ENCODE measurements around the gene AFAP1. TPM values are rescaled to one million over a fixed set of nuclear protein-coding genes. Genes with fewer than 3 reads are reported as not detected.

AFAP1 gene
- total RNA-seq, 1 donor from 2014 or later, result 67.9 TPM

GRCh38 chr4:7716010-7716721 is 223.5 kb downstream of the AFAP1 start:
- no peaks in the 10 kb centered on the region for H3K79me2 ChIP-seq (ENCODE audit: insufficient read depth, low read length)
- no peak overlapping the region for H3K4me2 ChIP-seq (ENCODE audit: low read length)
- H3K27me3 ChIP-seq (ENCODE audit: insufficient read depth, low read length), result peaks cover 5% of the 10 kb centered on the region
- H3K27ac ChIP-seq (ENCODE audit: low read depth, low read length), result no peak overlapping the region
- Mint-ChIP-seq H3K27ac (ENCODE audit: unreplicated experiment) (no peak overlapping the region), H3K9me3 (ENCODE audit: unreplicated experiment) (peaks cover 9% of the 10 kb centered on the region), H3K4me3 (ENCODE audit: unreplicated experiment) (no peak overlapping the region), H3K36me3 (ENCODE audit: low read depth, unreplicated experiment) (peaks cover 24% of the 10 kb centered on the region), H3K27me3 (ENCODE audit: low read depth, unreplicated experiment) (peaks cover 62% of the 10 kb centered on the region), H3K4me1 (ENCODE audit: low read depth, unreplicated experiment) (no peaks in the 10 kb centered on the region)
- H3K9me3 ChIP-seq (ENCODE audit: insufficient read depth, low read depth, low read length), result no peaks in the 10 kb centered on the region
- no peaks in the 10 kb centered on the region for H3K4me1 ChIP-seq (ENCODE audit: insufficient read depth, low read length)
- H3K36me3 ChIP-seq (ENCODE audit: insufficient read depth, low read length), result no peaks in the 10 kb centered on the region
- no peak for FAIRE-seq
- H4K20me1 ChIP-seq (ENCODE audit: insufficient read depth, low read length), result no peaks in the 10 kb centered on the region
- H2AFZ ChIP-seq (ENCODE audit: low read depth, low read length), result no peak overlapping the region
- DNase-seq (ENCODE audit: low read depth), result no peak
- H3K9ac ChIP-seq (ENCODE audit: low read length), result no peak overlapping the region
- TF ChIP-seq EZH2 (IDR thresholded peaks at IDR 0.05; ENCODE audit: insufficient read depth, low read length), result no peak
- no peak for TF ChIP-seq CTCF (IDR thresholded peaks at IDR 0.05; ENCODE audit: insufficient read depth, low read depth, low read length)
- H3K4me3 ChIP-seq (ENCODE audit: insufficient read depth, low read depth, low read length), result no peak overlapping the region

- Histone ChIP-seq H3K4me1 (ENCODE audit: insufficient read depth, low read length) (no peaks in the 10 kb centered on the region), H3K79me2 (ENCODE audit: insufficient read depth, low read length) (no peaks in the 10 kb centered on the region), H3K27me3 (ENCODE audit: insufficient read depth, low read length) (peaks cover 1% of the 10 kb centered on the region), H3K27ac (ENCODE audit: low read depth, low read length) (no peak overlapping the region), H3K4me3 (ENCODE audit: insufficient read depth, low read depth, low read length) (no peak overlapping the region), H3K4me2 (ENCODE audit: low read length) (no peak overlapping the region), H4K20me1 (ENCODE audit: insufficient read depth, low read length) (no peaks in the 10 kb centered on the region), H2AFZ (ENCODE audit: low read depth, low read length) (no peak overlapping the region), H3K36me3 (ENCODE audit: insufficient read depth, low read length) (no peaks in the 10 kb centered on the region), H3K9ac (ENCODE audit: low read length) (no peak overlapping the region), H3K9me3 (ENCODE audit: insufficient read depth, low read depth, low read length) (no peaks in the 10 kb centered on the region)
- no peak overlapping the region for H3K27ac Mint-ChIP-seq (ENCODE audit: unreplicated experiment)
- TF ChIP-seq CTCF (IDR thresholded peaks at IDR 0.05; ENCODE audit: insufficient read depth, low read depth, low read length) (no peak), EZH2 (IDR thresholded peaks at IDR 0.05; ENCODE audit: insufficient read depth, low read length) (no peak)
- peaks cover 9% of the 10 kb centered on the region for H3K9me3 Mint-ChIP-seq (ENCODE audit: unreplicated experiment)
- H3K4me1 Mint-ChIP-seq (ENCODE audit: low read depth, unreplicated experiment), result no peaks in the 10 kb centered on the region
- H3K27me3 Mint-ChIP-seq (ENCODE audit: low read depth, unreplicated experiment), result peaks cover 64% of the 10 kb centered on the region
- no peak for DNase-seq (ENCODE audit: low read depth)
- no peak overlapping the region for H3K4me3 Mint-ChIP-seq (ENCODE audit: unreplicated experiment)
- H3K36me3 Mint-ChIP-seq (ENCODE audit: low read depth, unreplicated experiment), result peaks cover 20% of the 10 kb centered on the region
- no peak for FAIRE-seq
These were observed 224.2 kb downstream of the AFAP1 start for GRCh38 chr4:7715271-7716009.

GRCh38 chr4:7714738-7715137 is 224.9 kb downstream of the AFAP1 start:
- H3K9ac ChIP-seq (ENCODE audit: low read length), result no peak overlapping the region
- H3K4me1 ChIP-seq (ENCODE audit: insufficient read depth, low read length), result no peaks in the 10 kb centered on the region
- no peak overlapping the region for H2AFZ ChIP-seq (ENCODE audit: low read depth, low read length)
- Mint-ChIP-seq H3K4me3 (ENCODE audit: unreplicated experiment) (no peak overlapping the region), H3K27ac (ENCODE audit: unreplicated experiment) (no peak overlapping the region), H3K4me1 (ENCODE audit: low read depth, unreplicated experiment) (no peaks in the 10 kb centered on the region), H3K27me3 (ENCODE audit: low read depth, unreplicated experiment) (peaks cover 66% of the 10 kb centered on the region), H3K9me3 (ENCODE audit: unreplicated experiment) (peaks cover 9% of the 10 kb centered on the region), H3K36me3 (ENCODE audit: low read depth, unreplicated experiment) (peaks cover 20% of the 10 kb centered on the region)
- no peaks in the 10 kb centered on the region for H4K20me1 ChIP-seq (ENCODE audit: insufficient read depth, low read length)
- TF ChIP-seq CTCF (IDR thresholded peaks at IDR 0.05; ENCODE audit: insufficient read depth, low read depth, low read length) (no peak), EZH2 (IDR thresholded peaks at IDR 0.05; ENCODE audit: insufficient read depth, low read length) (no peak)
- FAIRE-seq (no peak), DNase-seq (ENCODE audit: low read depth) (no peak)
- H3K36me3 ChIP-seq (ENCODE audit: insufficient read depth, low read length), result no peaks in the 10 kb centered on the region
- no peaks in the 10 kb centered on the region for H3K9me3 ChIP-seq (ENCODE audit: insufficient read depth, low read depth, low read length)
- no peak overlapping the region for H3K27ac ChIP-seq (ENCODE audit: low read depth, low read length)
- no peaks in the 10 kb centered on the region for H3K27me3 ChIP-seq (ENCODE audit: insufficient read depth, low read length)
- no peak overlapping the region for H3K4me3 ChIP-seq (ENCODE audit: insufficient read depth, low read depth, low read length)
- no peaks in the 10 kb centered on the region for H3K79me2 ChIP-seq (ENCODE audit: insufficient read depth, low read length)
- H3K4me2 ChIP-seq (ENCODE audit: low read length), result no peak overlapping the region

All from astrocyte (in vitro differentiated cells and primary cell).